K562 (cell line): ENCODE measurements around the gene SPIB. TPM values are rescaled to one million over a fixed set of nuclear protein-coding genes. Genes with fewer than 3 reads are reported as not detected.

Experiments
- CXXC5 ChIP-seq: fragments of 250-450 bp; sonication (Bioruptor Pico); IDR thresholded peaks from 2 replicates; pipeline ENCODE4 v1.8.0; 2022; ENCODE audit warnings: inconsistent platforms, mild to moderate bottlenecking, moderate library complexity
- FOXP1 ChIP-seq: sonication (generic); formaldehyde crosslinking; IDR thresholded peaks from 2 replicates; pipeline ENCODE4 v1.8.0; 2022; ENCODE audit warnings: mild to moderate bottlenecking, missing genetic modification reagents
- MAFF ChIP-seq: IDR thresholded peaks from 2 replicates; pipeline ENCODE4 v1.6.1; 2012; ENCODE audit warnings: low read length, improper control_type of control experiment
- MCM3 ChIP-seq: fragments of 450-650 bp; IDR thresholded peaks from 2 replicates; pipeline ENCODE4 v1.6.1; 2016
- MITF ChIP-seq: IDR thresholded peaks from 2 replicates; pipeline ENCODE4 v1.6.1; 2014; ENCODE audit warnings: antibody characterized with exemption
- MYNN ChIP-seq, 2 experiments: sonication (generic); formaldehyde crosslinking in 1 of 2; IDR thresholded peaks; 2 replicates each; pipeline versions ENCODE4 v1.5.0 to v1.6.1; 2016 to 2020; ENCODE audit warnings: antibody characterized with exemption in 1 of 2, missing genetic modification reagents in 1 of 2
- NCOA4 ChIP-seq: fragments of 450-650 bp; IDR thresholded peaks from 2 replicates; pipeline ENCODE4 v1.6.1; 2018; ENCODE audit warnings: mild to moderate bottlenecking; ENCODE audit not compliant: partially characterized antibody
- NFE2 ChIP-seq: IDR thresholded peaks from 2 replicates; pipeline ENCODE4 v1.6.1; 2014; ENCODE audit warnings: antibody characterized with exemption, low read depth
- NR1H2 ChIP-seq: sonication (generic); formaldehyde crosslinking; IDR thresholded peaks from 2 replicates; pipeline ENCODE4 v1.4.0; 2020; ENCODE audit warnings: mild to moderate bottlenecking, missing genetic modification reagents
- NR2F6 ChIP-seq: fragments of 450-650 bp; formaldehyde crosslinking; IDR thresholded peaks from 2 replicates; pipeline ENCODE4 v1.4.0; 2020; ENCODE audit warnings: mild to moderate bottlenecking
- PML ChIP-seq: IDR thresholded peaks from 2 replicates; pipeline ENCODE4 v1.6.1; 2012; ENCODE audit warnings: low read length, inconsistent platforms
- POU5F1 ChIP-seq: fragments of 150-350 bp; IDR thresholded peaks from 2 replicates; pipeline ENCODE4 v1.6.1; 2014; ENCODE audit warnings: borderline replicate concordance, low read length, low read depth, mild to moderate bottlenecking; ENCODE audit not compliant: partially characterized antibody
- SAP30 ChIP-seq: fragments of 200-600 bp; sonication (generic); IDR thresholded peaks from 2 replicates; pipeline ENCODE4 v1.6.1; 2012; ENCODE audit warnings: borderline replicate concordance, low read depth, mild to moderate bottlenecking, moderate library complexity, low read length, control low read depth, inconsistent platforms; ENCODE audit not compliant: insufficient read depth, poor library complexity, severe bottlenecking
- SETDB1 ChIP-seq: IDR thresholded peaks from one replicate; pipeline ENCODE4 v1.6.1; 2012; ENCODE audit warnings: low read length, control low read depth, inconsistent platforms
- SMARCA5 ChIP-seq: fragments of 450-650 bp; IDR thresholded peaks from 2 replicates; pipeline ENCODE4 v1.6.1; 2016
- SREBF1 ChIP-seq: fragments of 150-350 bp; IDR thresholded peaks from 2 replicates; pipeline ENCODE4 v1.6.1; 2014; ENCODE audit warnings: antibody characterized with exemption, low read depth, low read length, borderline replicate concordance
- TARDBP ChIP-seq: fragments of 450-650 bp; IDR thresholded peaks from 2 replicates; pipeline ENCODE4 v1.6.1; 2016
- TEAD1 ChIP-seq, 2 experiments: fragments of 450-650 bp in 1 of 2; sonication (generic) in 1 of 2; formaldehyde crosslinking; IDR thresholded peaks; 2 replicates each; pipeline versions ENCODE4 v1.4.0 to v1.8.0; 2020 to 2022; ENCODE audit warnings: mild to moderate bottlenecking in 2 of 2, missing genetic modification reagents in 1 of 2
- THRB ChIP-seq: fragments of 450-650 bp; formaldehyde crosslinking; conservative IDR thresholded peaks from 2 replicates; pipeline ENCODE4 v1.4.0; 2022; ENCODE audit warnings: mild to moderate bottlenecking, missing genetic modification characterization
- VEZF1 ChIP-seq: fragments of 200-800 bp; sonication (Bioruptor generic); IDR thresholded peaks from 2 replicates; pipeline ENCODE4 v1.6.1; 2017; ENCODE audit warnings: missing genetic modification characterization, missing compliant biosample characterization
- XRCC4 ChIP-seq: IDR thresholded peaks from one replicate; pipeline ENCODE4 v1.6.1; 2011; ENCODE audit not compliant: insufficient read depth, insufficient read length; ENCODE audit errors: extremely low read depth
- ZBED1 ChIP-seq: IDR thresholded peaks from 2 replicates; pipeline ENCODE4 v1.6.1; 2014
- ZNF217 ChIP-seq: sonication (generic); formaldehyde crosslinking; IDR thresholded peaks from 2 replicates; pipeline ENCODE4 v1.8.0; 2022; ENCODE audit warnings: mild to moderate bottlenecking, missing genetic modification reagents
- ZNF316 ChIP-seq: fragments of 450-650 bp; IDR thresholded peaks from 2 replicates; pipeline ENCODE4 v1.6.1; 2016
- ZNF589 ChIP-seq: fragments of 200-800 bp; sonication (Bioruptor generic); IDR thresholded peaks from 2 replicates; pipeline ENCODE4 v1.6.1; 2016; ENCODE audit warnings: low read depth, missing genetic modification characterization, missing compliant biosample characterization
- ZNF644 ChIP-seq: fragments of 200-800 bp; sonication (Bioruptor generic); IDR thresholded peaks from 2 replicates; pipeline ENCODE4 v1.6.1; 2016; ENCODE audit warnings: low read depth, missing genetic modification characterization, missing compliant biosample characterization
- ZNF766 ChIP-seq: fragments of 200-800 bp; sonication (Bioruptor generic); conservative IDR thresholded peaks from 2 replicates; pipeline ENCODE4 v1.6.1; 2016; ENCODE audit warnings: missing genetic modification characterization, missing compliant biosample characterization
- polyA plus RNA-seq, 8 experiments: library from polyadenylated mRNA; depleted of rRNA in 4 of 8; stranded (reverse) in 5 of 8; unstranded in 3 of 8; fragments of >200 nt; fragmentation: Nextera tagmentation in 2 of 8; fragmentation: Illumina TruSeq in 1 of 8; extraction: Ambion mirVana in 2 of 8; extraction: Trizol in 1 of 8; gene quantifications; 2 replicates each; pipeline versions ENCODE4 v1.2.1 to v1.2.3, GENCODE V29; 2011 to 2014; ENCODE audit warnings: inconsistent platforms in 1 of 8, missing spikeins in 1 of 8
- total RNA-seq, 7 experiments: library from RNA; depleted of rRNA in 6 of 7; stranded (reverse); fragments of >200 nt in 6 of 7; fragmentation: Illumina TruSeq in 2 of 7; extraction: Trizol in 2 of 7; gene quantifications; 2 replicates each; pipeline versions ENCODE4 v1.2.1 to v1.2.3, GENCODE V29; 2011 to 2021; ENCODE audit warnings: low replicate concordance in 1 of 7

Gene SPIB
- total and polyA plus RNA-seq, 9 of the 15 experiments (the other 6 are each of a cell fraction or from before 2014, with no cell fraction given), result 0.06 to 1.0 (median 0.43) TPM; not detected in 1

- TF ChIP-seq THRB (no peak), FOXP1 (CRISPR knock-in tag) (0 out of 2 replicates have a peak, but pooled peaks have one; percentile 37), POU5F1 (peak; percentile 74), ZBED1 (no peak), MAFF (no peak), NFE2 (peak; percentile 45; the same call in 1 of the 2 replicates), SREBF1 (no peak), SAP30 (peak; percentile 60), MYNN (IDR thresholded peaks at IDR 0.05) (no peak), MYNN (CRISPR knock-in tag; IDR thresholded peaks at IDR 0.05) (no peak), NCOA4 (no peak), ZNF589 (0 out of 2 replicates have a peak, but pooled peaks have one; percentile 32), XRCC4 (no peak), TEAD1 (CRISPR knock-in tag; IDR thresholded peaks at IDR 0.05) (0 out of 4 replicates have a peak, but pooled peaks of 1 of the 2 experiments have one; percentile 39), VEZF1 (CRISPR knock-in tag) (peak; percentile 50), ZNF766 (no peak; the same call in 1 of the 2 replicates), TARDBP (peak; percentile 100), NR1H2 (no peak), MITF (no peak), ZNF644 (no peak), SETDB1 (no peak), NR2F6 (no peak), CXXC5 (CRISPR knock-in tag) (peak; percentile 99), MCM3 (no peak), ZNF217 (CRISPR knock-in tag) (no peak), SMARCA5 (no peak), PML (peak; percentile 54; the same call in 1 of the 2 replicates), ZNF316 (peak; percentile 54; the same call in 1 of the 2 replicates)
Observed at GRCh38 chr19:50476224-50476906, 57.6 kb downstream of the SPIB start, which contains the start of the genes EMC10 and GARIN5A (continued).
